Neural crest cell (in vitro differentiated cells): ENCODE results near the gene PVALEF. TPM values are rescaled to one million over a fixed set of nuclear protein-coding genes. Genes with fewer than 3 reads are reported as not detected.
A peak's percentile ranks its signal among the peaks of the same experiment; 100 is the strongest.

Experiments
- DNase-seq: peaks from one replicate; pipeline ENCODE4 v3.0.0; 2021; ENCODE audit warnings: low read depth, mixed read lengths, low spot score
- H3K27ac Mint-ChIP-seq: one replicate; pipeline ENCODE4 v1.8.0; 2021; ENCODE audit warnings: mild to moderate bottlenecking, mixed read lengths; ENCODE audit not compliant: unreplicated experiment
- H3K27me3 Mint-ChIP-seq: 2 replicates; pipeline ENCODE4 v1.8.0; 2021; ENCODE audit warnings: low read depth, mild to moderate bottlenecking, mixed read lengths
- H3K36me3 Mint-ChIP-seq: 2 replicates; pipeline ENCODE4 v1.8.0; 2021; ENCODE audit warnings: low read depth, mild to moderate bottlenecking, mixed read lengths
- H3K4me1 Mint-ChIP-seq: 2 replicates; pipeline ENCODE4 v1.8.0; 2021; ENCODE audit warnings: mixed read lengths
- H3K4me3 Mint-ChIP-seq: one replicate; pipeline ENCODE4 v1.8.0; 2021; ENCODE audit warnings: mild to moderate bottlenecking, mixed read lengths
- H3K9me3 Mint-ChIP-seq: 2 replicates; pipeline ENCODE4 v1.8.0; 2021; ENCODE audit warnings: mixed read lengths
- CTCF ChIP-seq: fragments of 200-600 bp; sonication (generic); conservative IDR thresholded peaks from 2 replicates; pipeline ENCODE4 v1.5.0; 2021; ENCODE audit warnings: antibody characterized with exemption, mild to moderate bottlenecking
- long read RNA-seq: library from polyadenylated mRNA; unstranded; transcript quantifications from one replicate; pipeline ENCODE4 v2.0.0, GENCODE V29; 2020
- total RNA-seq: library from RNA; stranded (reverse); gene quantifications from 2 replicates; pipeline ENCODE4 v1.2.1, GENCODE V29; 2021

PVALEF gene
- total RNA-seq: not detected in 2 replicates
- long read RNA-seq: 0 reads

- H3K9me3 Mint-ChIP-seq: no peaks in the 10 kb centered on the region
- H3K27ac Mint-ChIP-seq: no peak within 1 kb of the TSS
These were observed at the start of gene PVALEF for GRCh38 chr17:81165246-81166032. Gene PVALEF, plus strand, starts transcription at chr17:81165507. Its CDS starts 15,720 bp downstream, at chr17:81181227.

DNA sequence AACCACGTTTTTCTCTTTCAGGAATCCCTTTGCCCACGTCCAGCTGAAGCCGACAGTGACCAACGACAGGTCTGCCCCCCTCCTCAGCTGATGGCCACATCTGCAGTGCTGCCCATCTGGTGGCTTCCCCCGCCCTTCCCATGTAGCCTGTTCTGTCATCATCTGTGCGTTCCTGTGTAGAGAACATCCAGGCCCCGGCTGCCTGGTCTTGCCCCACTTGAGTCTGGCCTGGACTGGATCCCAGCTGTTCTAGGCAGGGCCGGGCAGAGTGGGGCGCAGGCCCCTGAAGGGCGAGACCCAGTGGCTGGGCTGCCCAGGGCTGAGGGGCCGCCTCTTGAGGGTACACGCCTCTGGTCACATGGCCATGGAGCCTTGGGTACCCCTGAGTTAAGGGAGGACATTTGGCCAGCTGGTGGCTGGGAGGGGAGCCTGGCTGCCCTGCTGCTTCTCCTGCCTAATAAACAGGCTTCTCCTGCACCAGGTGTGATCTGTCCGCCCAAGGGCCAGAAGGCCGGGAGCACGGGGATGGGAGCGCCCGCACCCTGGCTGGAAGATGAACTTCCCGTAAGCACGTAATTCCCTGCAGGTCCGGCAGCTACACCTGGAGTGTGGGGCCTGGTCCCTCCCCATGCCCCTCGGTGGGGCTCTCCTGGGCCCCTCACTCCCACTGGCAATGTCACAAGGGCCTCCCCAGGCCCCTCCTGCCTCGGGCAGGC lies 49.4 kb upstream of the PVALEF start:
- no peak overlapping the region for H3K4me3 Mint-ChIP-seq
- peaks cover 3% of the 10 kb centered on the region for H3K27me3 Mint-ChIP-seq
- H3K4me1 Mint-ChIP-seq: peaks cover 9% of the 10 kb centered on the region
- H3K27ac Mint-ChIP-seq: no peak overlapping the region
- DNase-seq: no peak
- no peaks in the 10 kb centered on the region for H3K9me3 Mint-ChIP-seq
- TF ChIP-seq CTCF: no peak
- no peaks in the 10 kb centered on the region for H3K36me3 Mint-ChIP-seq

More at GRCh38 chr17:81165246-81166032, at the start of gene PVALEF:
- DNase-seq: peak; percentile 49
- peaks cover 2% of the 10 kb centered on the region for H3K27me3 Mint-ChIP-seq
- peak within 1 kb of the TSS; percentile 62 for H3K4me3 Mint-ChIP-seq
- no peak for TF ChIP-seq CTCF
- H3K4me1 Mint-ChIP-seq: no peaks in the 10 kb centered on the region
- H3K36me3 Mint-ChIP-seq: no peaks in the 10 kb centered on the region

DNA sequence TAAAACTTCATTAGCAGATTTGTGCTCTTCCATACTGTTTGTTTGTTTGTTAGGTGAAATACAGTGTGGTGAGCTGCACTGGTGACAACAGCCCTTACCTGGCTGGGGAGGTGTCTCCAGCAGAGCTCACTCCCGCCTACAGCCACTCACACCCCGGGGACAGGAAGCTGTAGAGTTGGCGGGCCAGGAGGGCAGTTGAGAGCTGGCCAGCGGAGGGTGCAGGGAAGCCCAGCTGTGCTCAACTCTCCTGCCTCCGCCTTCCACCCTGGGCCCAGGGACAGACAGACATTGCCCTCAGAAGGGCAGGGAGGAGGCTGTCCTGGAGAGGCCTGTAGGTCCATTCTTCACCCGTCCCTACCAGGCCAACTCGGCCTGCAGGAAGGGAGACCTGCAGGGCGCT lies 48.6 kb upstream of the PVALEF start:
- Mint-ChIP-seq H3K27me3 (peaks cover 3% of the 10 kb centered on the region), H3K4me3 (no peak overlapping the region), H3K9me3 (no peaks in the 10 kb centered on the region), H3K36me3 (no peaks in the 10 kb centered on the region), H3K27ac (no peak overlapping the region), H3K4me1 (peaks cover 9% of the 10 kb centered on the region)
- TF ChIP-seq CTCF: no peak
- DNase-seq: no peak

- no peaks in the 10 kb centered on the region for H3K9me3 Mint-ChIP-seq
- H3K4me1 Mint-ChIP-seq: peaks cover 9% of the 10 kb centered on the region
- no peak for DNase-seq
- H3K27ac Mint-ChIP-seq: no peak overlapping the region
- TF ChIP-seq CTCF: no peak
- H3K36me3 Mint-ChIP-seq: no peaks in the 10 kb centered on the region
- H3K27me3 Mint-ChIP-seq: peaks cover 3% of the 10 kb centered on the region
- H3K4me3 Mint-ChIP-seq: peak overlapping the region; percentile 33
These were observed 47.6 kb upstream of the PVALEF start for GRCh38 chr17:81117672-81118198.

DNA sequence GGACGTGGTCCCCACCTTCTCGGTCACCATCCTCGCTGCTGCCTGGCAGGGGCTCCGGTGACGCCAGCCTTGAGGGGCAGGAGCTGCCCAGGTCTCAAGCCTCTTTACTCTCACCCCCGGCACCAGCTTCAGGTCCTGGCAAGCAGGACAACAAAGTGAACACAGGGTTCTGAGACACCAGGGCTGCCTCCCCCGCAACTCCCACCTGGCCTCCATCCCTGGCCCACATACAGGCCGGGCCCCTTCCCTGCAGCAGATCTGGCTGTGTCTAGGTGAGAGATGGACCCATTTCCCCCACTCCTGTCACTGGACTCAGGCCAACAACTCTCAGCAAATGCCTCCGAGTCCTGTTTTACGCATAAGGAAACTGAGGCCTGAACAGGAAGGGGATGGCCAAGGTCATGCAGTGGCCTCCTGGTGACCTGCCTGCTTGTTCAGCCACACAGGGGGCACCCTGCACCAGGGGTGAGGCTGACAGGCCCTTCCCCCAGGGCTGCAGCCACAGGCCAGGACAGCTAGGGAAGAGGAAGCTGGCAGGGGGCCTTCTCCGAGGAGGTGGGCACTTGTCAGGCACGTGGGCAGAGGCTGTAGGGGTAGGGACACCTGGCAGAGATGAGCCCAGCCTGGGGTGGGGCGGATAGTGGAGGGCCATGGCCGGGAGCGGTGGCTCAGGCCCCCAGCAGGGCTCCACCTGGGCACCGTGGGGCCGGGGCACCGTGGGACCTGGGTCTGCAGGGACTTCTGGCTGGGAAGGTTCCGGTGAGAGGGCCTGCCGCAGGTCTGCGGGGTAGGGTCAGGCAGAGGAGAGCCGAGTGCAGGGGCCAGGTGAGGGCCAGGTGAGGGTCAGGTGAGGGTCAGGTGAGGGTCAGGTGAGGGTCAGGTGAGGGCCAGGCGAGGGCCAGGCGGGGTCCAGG lies 46.7 kb upstream of the PVALEF start:
- TF ChIP-seq CTCF: no peak
- H3K27ac Mint-ChIP-seq: no peak overlapping the region
- no peak for DNase-seq
- H3K36me3 Mint-ChIP-seq: no peaks in the 10 kb centered on the region
- peaks cover 9% of the 10 kb centered on the region for H3K4me1 Mint-ChIP-seq
- H3K9me3 Mint-ChIP-seq: no peaks in the 10 kb centered on the region
- H3K27me3 Mint-ChIP-seq: peaks cover 3% of the 10 kb centered on the region
- H3K4me3 Mint-ChIP-seq: peak overlapping the region; percentile 33
